Inflammatory macrophage (primary cell): Measurements from ENCODE around the gene SELENOS.
A peak's percentile ranks its signal among the peaks of the same experiment; 100 is the strongest.

ENCODE experiments used
- DNase-seq, 2 donors: peaks; one replicate each; pipeline ENCODE4 v3.0.0-alpha.2; 2020 to 2022

The SELENOS gene

GRCh38 chr15:101250873-101251829 lies 26.1 kb downstream of the SELENOS start:
- DNase-seq: peak in 1 of 2 donors; percentile 80

- DNase-seq: no peak
Observed at GRCh38 chr15:101250341-101250831, 26.9 kb downstream of the SELENOS start.

- DNase-seq: no peak
Observed at GRCh38 chr15:101248274-101248673, 29.0 kb downstream of the SELENOS start.

DNA sequence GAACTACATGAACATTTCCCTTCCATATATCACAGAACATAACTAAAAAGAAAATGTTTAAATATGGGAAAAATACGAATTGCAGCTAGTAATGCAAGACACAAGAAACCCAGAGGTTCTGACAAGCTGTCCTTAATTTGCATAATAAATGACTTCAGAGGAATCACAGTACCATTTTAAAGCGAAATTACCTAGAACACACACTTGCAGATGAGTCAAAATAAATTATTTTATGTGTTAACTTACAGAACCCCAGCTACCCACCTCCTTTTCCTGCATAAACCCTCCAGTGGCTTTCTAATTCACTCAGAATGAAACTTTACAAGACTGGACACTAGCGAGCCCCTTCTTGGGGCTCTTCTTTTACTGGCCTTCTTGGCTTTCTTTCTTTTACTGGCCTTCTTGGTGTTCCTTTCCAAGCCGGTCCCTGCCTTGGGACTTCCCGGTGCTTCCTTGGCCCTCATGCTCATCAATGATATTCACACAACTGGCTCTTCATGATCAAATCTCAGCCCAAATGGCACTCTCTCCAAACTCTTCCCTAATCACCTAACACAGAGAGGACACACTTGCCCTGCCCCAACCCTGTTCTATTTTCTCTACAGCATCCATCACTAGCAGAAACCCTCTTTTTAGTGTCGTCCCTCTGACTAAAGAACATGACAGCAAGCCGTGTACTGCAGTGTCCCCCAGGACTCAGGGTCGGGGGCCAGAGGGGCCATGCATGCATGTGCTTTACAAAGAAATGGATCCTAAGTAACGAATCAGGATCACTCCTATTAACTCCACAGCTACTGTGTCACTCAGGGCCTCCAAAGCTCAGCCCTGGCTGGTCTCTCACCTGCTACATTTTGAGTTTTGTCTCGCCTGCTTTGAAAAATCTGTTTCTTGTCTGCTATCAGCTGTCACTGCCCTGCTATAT lies 30.2 kb downstream of the SELENOS start:
- no peak for DNase-seq

- no peak for DNase-seq
Observed at GRCh38 chr15:101246391-101246790, 30.9 kb downstream of the SELENOS start.

DNA sequence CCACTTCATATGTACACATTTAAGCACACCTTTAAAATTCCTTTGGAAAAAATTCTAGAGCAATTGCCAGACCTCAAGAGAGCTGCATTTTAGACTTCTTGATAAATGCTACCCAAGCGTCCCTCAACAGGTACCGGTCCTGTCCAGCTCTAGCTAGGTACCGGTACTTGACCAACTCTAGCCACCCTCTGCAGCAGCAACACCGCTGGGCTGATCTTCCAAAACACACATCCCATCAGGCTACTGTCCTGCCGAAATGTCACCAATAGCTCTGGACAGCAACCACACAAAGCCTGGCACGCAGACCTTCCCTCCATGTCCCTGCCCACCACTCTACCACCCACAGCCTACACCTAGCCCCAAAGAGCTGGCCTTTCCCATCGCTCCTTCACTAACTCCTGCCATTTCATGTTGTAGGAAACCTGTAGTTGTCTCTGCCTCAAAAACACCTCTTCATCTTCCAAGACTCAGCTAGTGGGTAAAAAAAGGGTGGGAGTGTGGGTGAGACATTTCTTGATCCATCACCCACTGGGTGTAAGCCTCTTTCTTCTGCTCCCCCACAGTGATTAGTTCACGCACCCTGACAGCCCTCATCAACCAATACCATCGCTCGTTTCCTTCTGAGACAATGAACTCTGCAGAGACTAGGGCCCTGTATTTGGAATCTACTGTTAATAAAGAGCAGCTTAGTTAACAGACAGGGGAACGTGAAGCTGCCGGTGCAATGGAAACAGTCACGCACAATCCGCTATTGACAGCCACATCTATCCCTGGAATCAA lies 32.2 kb downstream of the SELENOS start:
- no peak for DNase-seq

GRCh38 chr15:101244036-101244781 lies 33.1 kb downstream of the SELENOS start:
- no peak for DNase-seq

DNA sequence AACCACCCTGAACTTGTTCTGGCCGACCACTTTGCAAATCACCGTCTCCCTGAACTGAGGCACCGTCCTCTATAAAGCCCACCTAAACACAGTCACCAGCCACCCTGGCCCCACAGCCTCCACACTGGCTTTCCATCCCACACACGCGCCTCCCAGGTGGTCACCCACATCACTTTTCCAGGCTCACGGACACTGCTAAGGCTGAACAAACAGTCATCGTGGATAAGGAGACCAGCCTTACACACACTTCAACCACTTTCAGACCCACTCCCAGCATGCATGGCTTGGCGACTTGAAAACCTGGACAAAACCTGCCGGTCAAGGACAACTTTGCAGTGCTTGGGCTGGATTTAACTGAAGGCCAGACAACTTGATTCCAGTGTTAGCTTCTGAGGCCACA lies 33.9 kb downstream of the SELENOS start:
- DNase-seq: no peak

DNA sequence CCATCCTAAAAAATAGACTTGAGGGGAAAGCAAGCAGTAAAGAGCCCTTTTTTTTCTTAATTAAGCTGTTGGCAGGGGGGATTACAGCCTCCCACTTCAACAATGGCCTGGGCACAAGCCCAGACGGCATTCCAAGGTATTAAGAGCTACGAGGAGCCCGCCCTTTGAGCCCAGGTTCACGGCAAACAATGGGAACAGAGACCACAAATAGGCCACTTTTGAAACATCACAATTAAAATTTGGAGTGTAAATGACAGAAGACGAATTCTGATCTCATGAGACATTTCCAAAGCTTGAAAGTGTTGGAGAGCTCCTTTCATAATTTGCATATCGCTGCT lies 34.3 kb downstream of the SELENOS start:
- DNase-seq: no peak

DNA sequence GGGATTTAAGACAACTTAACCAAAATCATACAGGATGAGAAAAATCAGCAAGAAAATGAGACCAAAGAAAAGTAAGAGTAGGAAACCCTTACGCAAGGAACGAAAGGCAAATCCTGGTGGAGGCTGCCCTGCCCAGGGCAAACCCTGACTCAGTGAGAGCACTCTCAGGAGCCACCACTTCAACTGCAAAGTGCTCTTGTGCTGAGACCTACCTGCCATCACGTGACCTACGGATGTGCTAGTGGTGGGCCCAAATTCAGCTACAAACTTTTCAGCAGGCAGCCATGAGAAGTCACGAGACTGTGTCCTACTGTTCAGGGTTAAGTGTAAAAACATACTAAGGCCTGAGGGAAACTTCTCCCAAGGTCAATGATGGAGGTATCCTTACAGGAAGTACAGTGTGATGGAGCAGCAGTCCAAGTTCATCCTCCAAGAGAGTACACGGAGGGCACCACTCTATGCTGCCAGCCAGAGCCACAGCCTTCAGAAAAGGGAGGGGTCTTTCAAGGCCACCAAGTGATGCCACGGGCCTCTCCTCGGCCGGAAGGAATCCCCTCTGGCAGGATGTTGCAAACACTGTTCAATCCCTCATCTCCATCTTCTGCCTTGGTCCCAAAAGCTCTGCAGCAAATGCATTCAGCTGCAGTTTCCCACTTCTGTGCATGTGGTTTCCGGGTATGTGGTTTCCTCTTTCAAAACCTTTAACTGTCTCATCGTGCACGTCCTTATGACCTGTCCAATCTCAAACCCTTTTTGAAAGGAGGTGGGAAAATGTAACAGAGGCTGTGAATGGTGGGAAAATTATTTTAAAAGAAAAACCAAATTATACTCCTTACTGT lies 34.9 kb downstream of the SELENOS start:
- peak; percentile 77 to 85 for DNase-seq

- DNase-seq: no peak
Observed at GRCh38 chr15:101240358-101240757, 36.9 kb downstream of the SELENOS start.

- DNase-seq: peak; percentile 28 to 46
Observed at GRCh38 chr15:101239724-101240136, 37.6 kb downstream of the SELENOS start.

DNA sequence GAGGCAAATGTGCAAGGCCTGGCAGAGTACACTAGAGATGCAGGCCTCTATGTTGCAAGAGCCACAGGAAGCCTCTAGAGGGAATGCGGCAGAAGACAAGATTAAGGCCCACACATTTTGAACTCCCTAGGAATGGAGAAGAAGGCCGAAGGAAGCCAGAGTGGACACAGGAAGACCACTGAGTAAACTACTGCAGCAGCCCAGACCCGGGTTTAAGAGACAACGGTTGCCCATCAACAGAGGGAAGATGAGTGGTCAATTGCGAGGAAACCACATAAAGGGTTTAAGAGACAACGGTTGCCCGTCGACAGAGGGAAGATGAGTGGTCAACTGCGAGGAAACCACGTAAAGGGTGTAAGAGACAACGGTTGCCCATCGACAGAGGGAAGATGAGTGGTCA lies 40.0 kb downstream of the SELENOS start:
- peak; percentile 45 to 60 for DNase-seq

GRCh38 chr15:101233651-101234280 lies 43.5 kb downstream of the SELENOS start:
- no peak for DNase-seq

DNA sequence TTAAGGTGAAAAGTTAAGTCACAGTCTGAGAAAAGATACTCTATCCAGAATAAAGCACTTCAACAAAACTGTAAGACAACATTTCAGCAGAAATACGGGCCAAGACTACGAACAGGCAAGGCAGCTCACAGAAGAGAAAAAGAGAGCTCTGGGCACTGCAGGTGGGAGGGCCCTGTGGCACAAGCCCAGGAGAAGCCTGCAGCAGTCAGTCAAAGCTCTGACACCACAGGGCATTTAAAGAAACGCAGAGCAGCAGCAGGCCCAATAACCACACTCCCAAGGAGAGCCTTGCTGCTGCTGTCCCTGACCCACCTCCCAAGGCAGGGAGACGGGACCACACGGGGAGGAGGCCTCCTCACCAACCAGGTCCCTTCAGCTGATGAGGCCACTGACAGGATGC lies 44.6 kb downstream of the SELENOS start:
- no peak for DNase-seq

GRCh38 chr15:101228313-101228712 lies 49.0 kb downstream of the SELENOS start:
- no peak for DNase-seq

- no peak for DNase-seq
Observed at GRCh38 chr15:101225658-101226057, 51.6 kb downstream of the SELENOS start.
